ENCODE measurements around the gene GRIP2.

GRIP2 gene

DNA sequence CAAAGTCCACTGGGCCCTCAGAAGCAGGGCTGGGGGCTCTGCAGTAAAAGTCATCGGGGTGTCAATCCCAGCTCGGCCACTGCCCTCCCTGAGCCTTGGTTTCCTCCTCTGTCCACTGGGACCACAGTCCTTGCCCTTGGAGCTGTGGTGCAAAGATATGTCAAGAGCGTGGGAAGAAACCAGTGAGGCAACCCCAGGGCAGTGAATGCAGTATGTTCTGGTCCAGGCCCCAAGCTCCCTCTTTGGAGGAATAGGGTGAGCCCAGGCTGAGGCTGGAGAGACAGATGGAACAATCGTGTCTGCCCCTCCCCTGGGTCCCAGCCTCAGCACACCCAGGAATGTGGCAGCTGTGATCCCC lies 779 bp downstream of the GRIP2 start:
- DNase-seq (ENCODE audit: low read depth): no peak

DNA sequence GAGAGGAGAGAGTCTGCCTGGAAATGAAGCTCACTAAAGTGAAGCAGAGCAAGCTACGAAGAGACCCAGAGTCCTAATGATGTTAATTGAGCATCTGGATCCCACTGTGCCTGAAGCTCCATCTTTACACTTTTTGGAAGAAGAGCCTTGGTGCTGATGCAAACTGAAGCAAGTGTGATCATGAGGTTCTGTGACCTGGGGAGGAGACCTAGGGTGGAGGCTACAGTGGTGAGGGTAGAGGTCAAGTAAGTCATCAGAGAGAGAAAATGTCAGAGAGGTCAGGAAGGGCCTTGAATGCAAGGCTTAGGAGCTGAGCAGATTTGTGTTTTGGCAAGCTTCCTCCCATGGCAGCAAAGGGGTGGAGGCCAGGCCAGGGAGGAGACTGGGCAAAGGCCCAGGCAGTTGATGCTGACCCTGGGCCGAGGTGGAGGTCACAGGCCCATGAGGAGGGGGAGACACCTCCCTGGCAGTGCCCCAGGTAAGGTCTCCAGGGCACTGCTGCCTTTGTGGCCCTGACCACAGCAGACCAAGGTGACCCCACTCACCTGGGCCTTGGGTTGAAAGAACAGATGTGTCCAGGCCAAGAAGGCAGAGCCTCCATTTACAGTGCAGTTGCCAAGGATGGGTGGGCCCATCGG lies 1.6 kb downstream of the GRIP2 start:
- DNase-seq (ENCODE audit: low read depth): no peak

DNA sequence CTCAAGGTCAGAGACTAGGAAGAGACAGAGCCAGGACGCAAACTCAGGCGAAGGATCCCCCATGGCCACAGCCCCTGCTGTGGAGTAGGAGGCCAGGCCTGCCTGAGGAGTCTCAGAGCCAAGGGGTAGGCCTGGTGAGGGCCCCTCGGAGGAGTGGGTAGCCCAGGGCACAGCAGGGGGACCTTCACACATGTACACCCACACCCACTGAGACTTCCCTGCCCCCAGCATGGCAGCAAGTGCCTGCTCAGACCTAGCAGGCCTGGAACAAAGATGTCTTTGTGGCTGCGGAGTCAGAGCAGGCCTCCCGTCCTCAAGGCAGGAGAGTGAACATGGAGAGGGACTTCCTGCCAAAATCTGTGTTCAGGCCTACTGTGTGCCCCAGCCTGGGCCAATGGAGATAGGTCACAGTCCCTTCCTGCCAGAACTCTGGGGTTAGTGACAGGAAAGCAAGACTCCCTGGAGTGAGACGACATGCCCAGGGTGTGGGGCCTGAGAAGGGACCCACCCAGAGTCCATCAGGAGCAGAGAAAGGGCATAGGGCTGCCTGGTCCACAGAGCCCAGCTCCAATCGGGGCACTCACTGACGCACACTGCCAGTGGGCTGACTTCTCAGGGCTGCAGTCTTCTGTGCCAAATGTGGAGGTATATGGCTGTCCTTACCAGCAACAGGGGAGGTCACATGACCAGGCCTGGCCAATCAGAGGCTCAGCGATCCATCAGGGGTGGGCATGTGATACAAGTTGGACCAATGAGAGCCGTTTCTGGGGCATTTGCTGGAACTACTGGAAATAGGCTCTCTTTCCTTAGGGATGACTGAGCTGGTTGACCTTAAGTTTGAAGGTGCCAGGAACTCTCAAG lies 2.3 kb downstream of the GRIP2 start:
- no peak for DNase-seq (ENCODE audit: low read depth)

DNA sequence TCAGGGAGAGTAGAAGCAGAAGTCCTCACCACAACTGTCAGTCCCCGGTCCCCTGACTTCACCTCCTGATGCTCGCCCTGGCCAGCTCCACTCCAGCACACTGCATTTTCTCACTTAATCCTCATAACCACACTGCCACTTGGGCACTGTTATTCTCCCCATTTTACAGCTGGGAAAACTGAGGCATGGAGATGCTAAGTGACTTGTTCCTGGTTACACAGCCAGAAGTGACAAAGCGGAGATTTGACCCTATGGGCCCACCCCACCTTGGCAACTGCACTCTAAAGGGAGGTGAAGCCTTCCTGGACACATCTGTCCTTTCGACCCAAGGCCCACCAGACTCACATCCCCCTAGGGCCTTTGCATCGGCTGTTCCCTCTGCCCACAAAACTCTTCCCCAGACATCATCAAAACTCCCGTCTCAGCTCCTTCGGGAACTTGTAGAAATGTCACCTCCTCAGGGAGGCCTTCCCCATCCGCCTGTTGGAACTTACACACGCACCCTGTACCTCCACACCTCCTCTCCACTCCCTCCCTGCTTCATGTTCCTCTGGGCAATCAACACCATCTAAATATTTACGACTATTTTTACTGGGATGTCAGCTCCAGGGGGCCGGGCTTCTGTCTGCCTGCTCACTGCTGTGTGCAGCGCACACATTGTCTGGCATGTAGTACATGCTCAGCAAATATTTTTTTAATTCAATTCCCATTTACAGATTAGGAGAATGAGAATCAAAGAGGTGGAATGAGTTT lies 3.1 kb downstream of the GRIP2 start:
- DNase-seq (ENCODE audit: low read depth): no peak

GRCh38 chr3:14536055-14536815 lies 3.9 kb downstream of the GRIP2 start:
- no peak for DNase-seq (ENCODE audit: low read depth)

- no peak for DNase-seq (ENCODE audit: low read depth)
These were observed 4.5 kb downstream of the GRIP2 start for GRCh38 chr3:14535616-14536015.

DNA sequence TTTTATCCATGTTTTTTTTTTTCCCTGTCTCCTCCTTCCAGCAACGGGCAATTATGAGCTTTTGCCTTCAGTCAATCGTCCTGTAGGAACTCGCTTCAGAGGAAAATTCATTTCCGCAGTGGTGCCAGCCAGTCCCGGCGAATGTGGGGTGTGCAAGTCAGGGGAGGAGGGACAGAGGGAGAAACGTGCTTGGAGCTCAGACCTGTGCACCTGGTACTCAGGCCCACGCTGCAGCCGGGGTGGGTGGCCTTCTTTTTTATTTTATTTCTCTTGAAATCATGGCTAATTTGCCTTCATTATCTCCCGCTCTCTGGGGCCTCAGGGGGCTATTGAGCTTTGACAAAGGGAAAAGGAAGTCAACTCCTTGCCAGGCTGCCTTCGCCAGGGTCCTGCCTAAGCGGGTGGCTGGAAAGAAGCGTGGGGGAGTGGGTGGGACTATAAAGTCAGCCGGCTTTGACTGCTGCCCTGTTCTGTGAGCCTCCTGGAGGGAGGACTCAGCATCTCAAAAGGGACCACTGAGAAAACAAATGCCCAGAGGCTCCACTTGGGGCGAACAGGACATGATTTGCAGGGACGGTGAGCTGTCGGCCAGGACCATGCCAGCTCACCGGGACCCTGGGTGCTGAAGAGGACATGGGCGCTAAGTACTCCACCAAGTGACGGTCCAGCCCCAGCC lies 5.5 kb downstream of the GRIP2 start:
- DNase-seq (ENCODE audit: low read depth): no peak

DNA sequence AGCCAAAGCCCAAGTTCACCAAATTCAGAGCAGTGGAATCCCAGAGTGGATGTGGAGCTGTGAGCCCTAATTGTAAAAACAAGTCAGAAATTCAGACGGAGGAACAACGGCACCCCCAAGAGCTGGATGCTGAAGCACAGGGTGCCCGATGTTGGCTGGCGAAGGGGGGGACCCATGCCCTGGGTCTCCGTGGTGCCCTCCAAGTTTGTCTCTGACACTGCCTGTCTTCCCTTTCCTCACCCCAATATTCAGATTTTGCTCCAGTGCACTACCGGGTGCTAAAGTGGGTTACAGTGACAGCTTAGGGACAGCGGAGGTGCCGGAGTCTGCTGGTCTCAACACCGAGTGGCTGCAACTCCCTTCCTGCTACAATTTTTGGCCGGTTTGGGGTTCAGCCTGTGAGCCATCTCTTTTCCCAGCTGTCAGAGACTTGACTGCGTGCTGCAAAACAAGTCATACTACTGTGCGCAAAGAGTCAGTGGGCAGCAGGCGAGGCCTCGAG lies 6.6 kb downstream of the GRIP2 start:
- no peak for DNase-seq (ENCODE audit: low read depth)

DNA sequence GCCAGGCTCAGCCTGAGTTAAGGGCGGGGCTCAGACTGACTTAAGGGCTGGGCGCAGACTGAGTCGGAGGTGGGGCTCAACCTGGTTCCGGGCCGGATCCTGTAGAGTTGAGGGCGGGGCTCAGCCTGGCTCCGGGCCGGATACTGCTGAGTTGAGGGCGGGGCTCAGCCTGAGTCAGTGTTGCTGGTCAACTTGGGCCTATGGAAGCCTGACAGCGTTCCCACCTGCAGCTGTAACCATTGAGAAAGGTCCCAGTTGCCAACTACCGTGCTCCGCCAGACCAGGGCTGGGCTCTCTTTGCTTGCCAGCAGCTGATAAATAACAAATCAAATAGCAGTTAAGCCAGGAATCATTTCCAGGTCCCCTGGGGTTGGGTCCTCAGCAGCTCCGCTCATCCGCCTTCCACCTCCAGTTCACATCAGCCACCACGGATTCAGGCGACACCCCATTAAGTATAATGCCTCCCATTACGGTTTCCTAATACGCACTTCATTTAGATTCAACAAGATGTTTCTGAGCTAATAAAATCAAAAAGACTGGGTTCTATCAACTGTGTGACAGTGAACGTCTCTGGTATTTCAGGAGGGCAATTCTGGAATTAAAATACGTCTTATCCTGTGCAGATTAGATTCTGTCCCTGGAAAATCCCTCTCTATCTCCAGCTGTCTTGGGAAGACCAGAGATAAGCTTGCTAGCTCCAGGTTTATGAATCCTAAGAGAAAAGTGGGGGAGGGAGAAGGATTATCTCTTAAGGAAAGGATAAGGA lies 7.3 kb downstream of the GRIP2 start:
- no peak for DNase-seq (ENCODE audit: low read depth)

DNA sequence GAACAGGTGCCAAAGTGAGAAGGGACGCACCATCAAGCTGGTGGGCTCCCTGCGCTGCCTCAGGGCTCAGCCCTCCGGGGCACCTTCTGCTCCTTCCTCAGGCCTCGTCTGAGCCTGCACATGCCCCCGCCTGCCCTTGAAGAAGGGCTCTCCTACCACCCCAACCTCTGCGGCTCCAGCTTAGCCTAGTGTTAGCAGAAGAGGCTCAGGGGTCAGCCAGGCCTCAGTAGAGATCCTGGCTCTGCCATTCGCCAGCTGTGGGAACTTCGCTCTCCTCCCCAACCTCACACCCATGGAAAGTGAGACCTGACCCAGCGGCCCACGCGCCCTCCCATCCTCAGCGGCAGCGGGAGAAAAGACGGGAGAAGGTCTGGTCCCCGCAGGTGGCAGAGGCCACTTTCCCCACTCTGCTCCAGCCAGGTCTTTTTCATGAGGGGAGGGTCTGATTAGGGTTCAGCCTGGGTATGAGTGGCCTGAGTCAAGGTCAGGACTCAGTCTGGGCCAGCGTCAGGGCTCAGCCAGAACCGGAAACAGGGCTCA lies 8.2 kb downstream of the GRIP2 start:
- DNase-seq (ENCODE audit: low read depth): no peak

DNA sequence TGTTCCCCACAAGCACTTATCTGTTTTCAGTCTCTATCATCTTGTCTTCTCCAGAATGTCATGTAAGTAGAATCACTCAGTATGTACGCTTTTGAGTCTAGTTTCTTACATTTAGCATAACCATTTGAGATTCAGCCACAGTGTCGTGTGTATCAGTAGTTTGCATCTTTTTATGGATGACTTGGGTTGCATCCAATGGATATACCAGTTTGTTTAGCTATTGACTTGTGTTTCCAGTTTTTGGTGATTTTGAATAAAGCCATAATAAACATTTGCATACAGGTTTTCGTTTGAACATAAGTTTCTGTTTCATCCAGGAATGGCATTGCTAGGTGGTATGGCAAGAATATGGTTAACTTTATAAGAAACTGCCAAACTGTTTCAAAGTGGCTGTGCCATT lies 12.1 kb downstream of the GRIP2 start:
- DNase-seq (ENCODE audit: low read depth): no peak

GRCh38 chr3:14525685-14526631 lies 14.2 kb downstream of the GRIP2 start:
- DNase-seq (ENCODE audit: low read depth): no peak

- no peak for DNase-seq (ENCODE audit: low read depth)
These were observed 15.1 kb downstream of the GRIP2 start for GRCh38 chr3:14524920-14525660.

DNA sequence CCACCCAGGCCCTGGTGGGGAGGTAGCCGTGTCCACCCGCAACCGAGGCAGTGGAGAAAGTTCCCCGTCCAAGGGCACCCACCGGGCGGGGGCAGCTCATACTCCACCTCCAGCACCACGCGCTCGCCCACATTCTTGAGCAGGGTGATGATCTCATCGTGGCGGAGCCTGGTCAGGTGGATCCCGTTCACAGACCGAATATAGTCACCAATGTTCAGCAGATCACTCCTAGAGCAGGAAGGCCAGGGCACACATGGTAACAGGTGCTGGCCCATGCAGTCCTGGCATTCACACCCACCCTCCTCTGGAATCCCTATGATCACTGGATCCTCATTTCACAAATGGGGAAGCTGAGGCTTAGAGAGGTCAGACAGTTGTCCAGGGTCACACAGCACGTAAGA lies 15.8 kb downstream of the GRIP2 start:
- DNase-seq (ENCODE audit: low read depth): no peak

DNA sequence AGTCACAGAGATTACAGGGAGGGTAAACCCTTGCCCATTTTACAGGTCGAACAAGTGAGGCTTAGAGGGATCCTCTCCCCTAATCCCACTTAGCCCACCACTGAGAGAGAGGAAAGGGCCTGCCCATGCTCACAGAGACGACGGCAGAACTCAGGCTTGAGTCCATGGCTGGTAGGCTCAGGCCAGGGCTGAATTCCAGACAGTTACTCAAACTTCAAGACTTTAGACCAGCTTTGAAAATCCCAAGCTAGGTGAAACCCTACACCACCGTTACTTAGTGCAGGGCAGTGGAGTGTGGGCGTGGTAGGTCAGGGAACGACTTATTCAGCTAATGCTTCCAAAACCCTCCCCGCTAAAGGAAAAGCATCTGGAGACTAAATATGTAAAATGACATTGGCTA lies 16.4 kb downstream of the GRIP2 start:
- DNase-seq (ENCODE audit: low read depth): no peak

DNA sequence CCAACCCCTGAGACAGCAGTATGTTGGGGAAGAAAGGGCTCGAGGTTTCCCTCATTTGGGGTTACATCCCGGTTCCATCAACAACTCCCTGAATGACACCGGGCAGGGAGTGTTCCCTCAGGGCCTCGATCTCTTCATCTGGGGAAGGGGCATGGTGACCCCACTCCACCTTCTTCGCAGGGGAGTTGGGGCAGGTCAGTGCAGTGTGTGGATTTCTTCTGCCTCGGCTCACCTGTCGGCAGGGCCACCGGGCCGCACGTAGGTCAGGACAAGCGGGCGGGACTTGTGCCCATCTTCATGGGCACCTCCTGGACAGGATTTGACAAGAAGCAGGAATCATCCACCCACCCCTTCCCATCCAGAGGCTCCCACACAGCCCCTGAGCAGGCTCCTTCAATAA lies 17.4 kb downstream of the GRIP2 start:
- no peak for DNase-seq (ENCODE audit: low read depth)

- no peak for DNase-seq (ENCODE audit: low read depth)
These were observed 17.9 kb downstream of the GRIP2 start for GRCh38 chr3:14522129-14522691.

DNA sequence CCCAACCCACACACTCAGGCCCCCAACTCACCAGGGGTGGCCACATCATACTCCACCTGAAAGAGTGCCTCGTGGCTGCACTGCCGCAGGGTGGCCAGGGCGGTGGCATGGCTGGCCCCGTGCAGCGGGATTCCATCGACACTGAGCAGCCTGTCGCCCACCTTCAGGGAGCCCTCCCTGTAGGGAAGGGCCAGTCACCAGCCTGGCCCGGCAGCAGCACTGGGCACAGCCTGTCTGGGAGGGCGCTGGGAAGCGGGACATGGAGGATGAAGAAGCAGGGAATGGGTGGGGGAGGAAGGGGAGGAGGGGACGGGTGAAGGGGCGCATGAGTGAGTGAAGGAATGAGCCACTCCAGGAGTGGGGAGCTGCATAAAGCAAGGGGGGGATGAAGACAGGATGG lies 18.5 kb downstream of the GRIP2 start:
- DNase-seq (ENCODE audit: low read depth): no peak

Measured in activated T-cell treated with anti-CD3 and anti-CD28 coated beads for 24 hours (primary cell).